Measurements from ENCODE around the gene NARS2.

- TF ChIP-seq YY1 (IDR thresholded peaks at IDR 0.05; ENCODE audit: insufficient read depth, insufficient read length) (no peak), SUZ12 (IDR thresholded peaks at IDR 0.05; ENCODE audit: extremely low read depth, insufficient read depth, insufficient read length) (no peak)
These were observed 38.7 kb downstream of the NARS2 start for GRCh38 chr11:78535920-78536319.

Measured in NT2/D1 (cell line).